Sigmoid colon (tissue), 4 donors: Measurements from ENCODE around the gene DUSP7.

Experiments used
- EP300 ChIP-seq, 4 donors: sonication (generic); formaldehyde crosslinking; IDR thresholded peaks; one replicate each; pipeline ENCODE4 v1.6.1; 2017; ENCODE audit warnings: antibody characterized with exemption in 4 of 4
- POLR2A ChIP-seq, 2 donors: fragments of 450-650 bp; IDR thresholded peaks; one replicate each; pipeline ENCODE4 v1.6.1; 2016; ENCODE audit warnings: antibody characterized with exemption in 2 of 2, mild to moderate bottlenecking in 2 of 2, moderate library complexity in 2 of 2

DNA sequence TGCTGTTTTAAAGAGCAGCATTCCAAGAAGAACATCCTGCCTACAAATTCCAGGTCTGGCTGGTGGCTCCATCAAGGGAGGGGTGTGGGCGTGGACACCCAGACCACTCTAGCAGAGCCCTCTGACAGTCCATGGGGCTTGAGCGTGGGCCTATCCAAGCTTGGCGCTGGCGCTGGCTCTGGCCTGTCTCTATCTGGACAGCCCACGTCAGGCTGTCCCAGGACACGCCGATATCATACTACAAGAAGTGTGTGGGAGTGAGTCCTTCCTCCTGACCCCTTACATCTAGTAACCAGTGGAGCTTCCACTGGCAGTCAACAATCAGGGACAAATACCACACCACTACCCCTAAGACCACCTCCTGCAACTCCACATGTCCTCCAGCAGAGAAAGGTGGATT is 17.1 kb upstream of the DUSP7 start:
- TF ChIP-seq EP300 (IDR thresholded peaks at IDR 0.05) = no peak
- TF ChIP-seq POLR2A (IDR thresholded peaks at IDR 0.05) = no peak
